Stimulated activated CD4-positive, alpha-beta T cell treated with anti-CD3 and anti-CD28 coated beads, Interleukin-4, amount 100 ng/mL, for 1 hour (primary cell): ENCODE results near the gene ACTR8.
"Not testable (repeated sequence)": the region's sequence is repeated elsewhere in the genome, so short reads cannot be mapped to it uniquely, and the experiment has no call there.

ENCODE experiments used
- DNase-seq: peaks from one replicate; pipeline ENCODE4 v3.0.0-alpha.2; 2020

ACTR8 gene

GRCh38 chr3:53881691-53882593, at the start of gene ACTR8:
Gene ACTR8 (minus strand): TSS chr3:53882152. CDS start chr3:53882101, 51 bp downstream.
- peak; percentile 88 for DNase-seq

- not testable (repeated sequence) for DNase-seq
These were observed 45.4 kb upstream of the ACTR8 start for GRCh38 chr3:53927208-53927872.

GRCh38 chr3:53921296-53921695, 39.3 kb upstream of the ACTR8 start:
- DNase-seq, result no peak

GRCh38 chr3:53919741-53920140, 37.8 kb upstream of the ACTR8 start:
- DNase-seq, result no peak

- DNase-seq, result no peak
These were observed 31.4 kb upstream of the ACTR8 start for GRCh38 chr3:53913401-53913800.

GRCh38 chr3:53902711-53903110, 20.8 kb upstream of the ACTR8 start:
- no peak for DNase-seq

GRCh38 chr3:53902067-53902466, 20.1 kb upstream of the ACTR8 start:
- DNase-seq, result no peak

- no peak for DNase-seq
These were observed 18.8 kb upstream of the ACTR8 start for GRCh38 chr3:53900666-53901331.

- no peak for DNase-seq
These were observed 17.8 kb upstream of the ACTR8 start for GRCh38 chr3:53899750-53900149.

GRCh38 chr3:53892286-53892637, 10.3 kb upstream of the ACTR8 start:
- no peak for DNase-seq

- peak; percentile 94 for DNase-seq
These were observed 9.7 kb upstream of the ACTR8 start, which contains the start of gene SELENOK for GRCh38 chr3:53891497-53892285. Gene SELENOK (minus strand): TSS chr3:53891859.

GRCh38 chr3:53890726-53891475, 8.9 kb upstream of the ACTR8 start:
- peak; percentile 39 for DNase-seq

GRCh38 chr3:53888232-53888631, 6.3 kb upstream of the ACTR8 start:
- DNase-seq, result no peak

- DNase-seq, result no peak
These were observed 5.5 kb upstream of the ACTR8 start for GRCh38 chr3:53887446-53887845.

GRCh38 chr3:53885239-53885638, 3.3 kb upstream of the ACTR8 start:
- DNase-seq, result no peak

GRCh38 chr3:53884623-53885022, 2.7 kb upstream of the ACTR8 start:
- DNase-seq, result no peak

GRCh38 chr3:53883008-53883407, 1.1 kb upstream of the ACTR8 start:
- no peak for DNase-seq

- DNase-seq, result no peak
These were observed 1.3 kb downstream of the ACTR8 start for GRCh38 chr3:53880396-53881345.

- DNase-seq, result no peak
These were observed 16.0 kb downstream of the ACTR8 start for GRCh38 chr3:53865732-53866499.

GRCh38 chr3:53863145-53863544, 18.8 kb downstream of the ACTR8 start:
- DNase-seq, result no peak
